Prostate gland (tissue), 2 donors: ENCODE measurements around the gene GPR137.

ENCODE experiments used
- CTCF ChIP-seq, 4 experiments: fragments of 200-600 bp in 2 of 4; fragments of 450-650 bp in 2 of 4; sonication (generic) in 2 of 4; IDR thresholded peaks; 1 replicate in 3 of 4; 2 replicates in 1 of 4; pipeline ENCODE4 v1.5.1; 2016 to 2019; ENCODE audit warnings: antibody characterized with exemption in 4 of 4, mild to moderate bottlenecking in 2 of 4, moderate library complexity in 2 of 4
- POLR2AphosphoS5 ChIP-seq: sonication (generic); formaldehyde crosslinking; IDR thresholded peaks from one replicate; pipeline ENCODE4 v1.6.1; 2017; ENCODE audit warnings: antibody characterized with exemption

- TF ChIP-seq CTCF (IDR thresholded peaks at IDR 0.05): no peak
- no peak for TF ChIP-seq POLR2AphosphoS5
Observed at GRCh38 chr11:64255135-64256128, 30.2 kb upstream of the GPR137 start.
